Stimulated activated CD8-positive, alpha-beta memory T cell treated with anti-CD3 and anti-CD28 coated beads, Interleukin-12 subunit alpha, Interleukin-12 subunit beta, amount 100 ng/mL, for 24 hours (primary cell): ENCODE data around the gene TNC.
"Not testable (repeated sequence)": the region's sequence is repeated elsewhere in the genome, so short reads cannot be mapped to it uniquely, and the experiment has no call there.

Source experiments
- DNase-seq: peaks from one replicate; pipeline ENCODE4 v3.0.0-alpha.2; 2020; ENCODE audit errors: extremely low read depth

Gene TNC

GRCh38 chr9:115135821-115136778 is 18.1 kb upstream of the TNC start:
- no peak for DNase-seq

- DNase-seq, result no peak
Measured at GRCh38 chr9:115134941-115135340, 17.0 kb upstream of the TNC start.

DNA sequence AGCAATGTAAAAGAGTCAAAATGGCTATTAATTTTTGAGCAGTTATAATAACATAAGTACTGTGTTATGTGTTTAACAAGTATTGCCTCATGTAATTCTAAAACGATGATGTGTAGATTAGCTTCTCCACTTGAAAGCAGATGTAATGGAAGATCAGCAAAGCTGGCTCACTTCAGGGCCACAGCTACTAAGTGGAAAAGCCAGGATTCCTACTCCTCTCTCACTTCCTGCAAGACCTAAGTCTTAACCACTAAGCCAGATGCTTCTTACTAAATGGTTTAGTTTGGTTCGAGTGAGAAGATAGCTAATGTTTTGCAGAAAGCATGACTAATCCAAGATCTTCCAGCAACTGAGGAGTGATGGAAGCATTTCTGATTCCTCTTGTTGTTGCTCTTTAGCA is 15.7 kb upstream of the TNC start:
- DNase-seq, result no peak

DNA sequence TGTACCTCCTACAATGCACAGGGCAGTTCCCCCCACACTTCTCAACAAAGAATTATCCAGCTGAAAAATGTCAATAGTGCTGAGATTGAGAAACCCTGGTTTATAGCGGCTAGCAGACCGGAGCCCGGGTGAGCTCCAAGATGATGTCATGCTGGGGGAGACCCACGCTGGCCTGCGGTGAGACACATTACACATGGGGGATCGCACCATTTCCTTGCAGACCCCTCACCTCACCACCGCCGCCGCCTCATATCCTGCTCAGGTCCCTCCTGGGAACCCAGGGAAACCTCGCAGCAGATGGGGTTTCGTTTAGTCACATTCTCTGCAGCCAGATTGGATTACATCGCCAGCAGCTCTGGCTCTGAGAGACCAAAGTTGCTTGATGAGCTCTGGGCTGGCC is 14.7 kb upstream of the TNC start:
- DNase-seq, result no peak

DNA sequence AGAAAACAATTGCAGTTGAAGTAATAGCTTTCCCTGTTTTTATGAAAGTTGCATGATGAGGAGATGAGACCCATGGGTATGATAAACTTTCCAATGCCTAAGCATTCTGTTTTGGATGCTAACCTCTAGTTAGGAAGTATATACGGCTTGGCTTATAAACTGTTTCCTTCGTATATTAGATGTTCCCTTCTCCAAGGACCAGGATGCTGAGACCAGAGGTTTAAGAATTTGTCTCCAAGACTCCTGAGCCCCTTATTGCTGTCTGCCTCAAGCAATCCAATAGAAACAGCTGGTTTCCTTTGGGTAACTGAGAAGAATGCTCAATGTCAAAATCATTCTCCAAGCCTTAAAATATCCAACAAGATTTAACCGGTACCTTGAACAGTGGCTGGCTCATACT is 12.2 kb upstream of the TNC start:
- no peak for DNase-seq

- DNase-seq, result not testable (repeated sequence)
Measured at GRCh38 chr9:115128726-115129125, 10.8 kb upstream of the TNC start.

DNA sequence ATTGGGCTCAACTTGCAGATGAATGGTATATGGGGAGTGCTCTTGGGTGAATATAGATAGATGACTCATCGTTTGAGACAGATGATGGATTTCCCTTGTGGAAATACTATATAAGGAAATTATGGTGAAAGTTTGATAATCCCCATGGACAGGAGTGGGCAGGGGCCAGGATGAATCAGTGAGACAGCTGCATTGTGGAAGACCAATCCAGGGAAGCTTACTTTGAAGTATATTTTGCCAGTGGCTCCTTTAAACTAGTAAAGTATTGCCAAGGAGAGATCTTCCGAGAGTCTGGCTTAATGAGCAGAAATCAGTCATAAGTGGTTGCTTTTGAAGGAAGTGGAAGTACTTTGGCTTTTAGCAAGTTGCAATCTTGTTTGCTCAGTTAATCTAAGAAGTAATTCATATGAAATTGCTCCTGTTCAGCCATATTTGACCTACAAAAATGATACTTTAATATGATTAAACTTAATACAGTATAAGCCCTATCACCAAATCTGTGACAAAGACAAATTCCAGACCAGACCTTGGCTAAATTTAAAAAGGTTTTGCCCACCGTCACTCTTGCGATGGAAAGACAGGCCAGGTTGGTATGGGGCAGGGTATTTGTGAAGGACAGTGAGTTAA is 9.3 kb upstream of the TNC start:
- no peak for DNase-seq

DNA sequence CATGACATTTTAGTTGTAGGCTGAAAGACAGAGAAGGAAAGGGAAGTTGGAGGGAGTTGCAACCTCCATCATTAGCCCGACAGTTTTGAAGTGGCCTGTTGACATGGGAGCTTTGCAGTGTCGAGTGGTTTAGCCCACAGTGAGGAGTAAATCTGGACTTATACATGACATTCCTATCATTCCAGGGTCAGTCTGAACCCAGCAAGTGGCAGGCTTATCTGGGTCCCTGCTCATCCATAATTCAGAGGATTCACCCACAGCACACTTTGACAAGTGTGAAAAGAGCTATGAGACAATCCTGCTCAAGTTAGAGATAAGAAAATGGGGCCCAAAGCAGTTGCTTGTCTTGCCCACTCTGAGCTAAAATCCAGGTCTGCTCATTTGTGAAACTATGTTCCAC is 8.4 kb upstream of the TNC start:
- DNase-seq, result no peak

DNA sequence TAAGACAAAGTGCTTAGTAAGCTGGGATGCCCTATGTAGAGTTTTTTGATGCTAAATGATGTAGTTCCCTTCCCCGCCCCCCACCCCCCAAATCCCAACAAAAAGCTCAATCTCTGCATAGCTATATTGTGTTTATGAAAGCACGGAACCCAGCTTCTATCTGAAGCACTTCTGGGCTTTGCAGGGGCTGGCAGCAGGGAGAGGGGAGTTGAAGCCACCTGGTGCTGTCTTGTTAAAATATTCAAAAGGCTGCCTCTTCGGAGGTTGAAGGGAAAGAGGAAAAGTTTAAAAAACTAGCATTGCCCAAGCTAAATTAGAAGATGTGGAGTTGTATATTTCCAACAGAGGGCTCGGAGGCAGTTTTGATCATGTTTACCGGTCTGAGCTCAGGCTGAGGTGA is 5.0 kb upstream of the TNC start:
- DNase-seq, result no peak

DNA sequence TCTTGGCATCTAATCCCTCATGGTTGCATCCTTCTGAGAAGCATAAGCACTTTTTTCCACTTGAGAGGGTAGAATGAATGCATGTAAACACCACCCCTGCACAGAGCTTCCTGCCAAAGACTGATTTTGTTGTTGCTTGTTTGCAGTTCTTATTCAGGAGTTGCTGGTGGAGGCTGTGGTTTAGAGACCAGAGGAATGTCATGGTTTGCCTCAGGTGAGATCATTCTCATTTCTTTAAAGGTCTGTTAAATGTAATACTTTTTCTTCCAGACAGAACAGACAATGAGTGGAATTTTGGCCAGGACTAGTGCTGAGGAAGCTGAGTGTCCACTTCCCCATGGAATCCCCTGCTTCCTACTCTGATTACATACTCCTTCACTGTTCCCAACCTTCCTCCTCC is 3.2 kb upstream of the TNC start:
- no peak for DNase-seq

DNA sequence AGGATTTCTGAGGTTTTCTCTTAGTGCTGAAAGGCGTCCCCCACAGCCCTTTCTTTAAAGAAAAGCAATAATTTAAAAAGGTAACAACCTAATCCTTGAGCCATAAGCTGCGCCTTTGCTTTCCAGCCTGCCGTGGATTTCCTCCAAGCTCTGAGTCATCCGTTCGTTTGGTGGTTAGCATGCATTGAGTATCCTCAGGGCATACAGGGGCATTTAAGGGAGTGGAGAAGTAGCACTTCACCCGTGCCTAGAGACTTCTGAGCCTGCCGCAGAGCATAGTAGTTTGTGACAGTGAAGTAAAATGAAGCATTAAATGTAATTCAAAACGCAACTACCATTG is 892 bp upstream of the TNC start:
- no peak for DNase-seq

DNA sequence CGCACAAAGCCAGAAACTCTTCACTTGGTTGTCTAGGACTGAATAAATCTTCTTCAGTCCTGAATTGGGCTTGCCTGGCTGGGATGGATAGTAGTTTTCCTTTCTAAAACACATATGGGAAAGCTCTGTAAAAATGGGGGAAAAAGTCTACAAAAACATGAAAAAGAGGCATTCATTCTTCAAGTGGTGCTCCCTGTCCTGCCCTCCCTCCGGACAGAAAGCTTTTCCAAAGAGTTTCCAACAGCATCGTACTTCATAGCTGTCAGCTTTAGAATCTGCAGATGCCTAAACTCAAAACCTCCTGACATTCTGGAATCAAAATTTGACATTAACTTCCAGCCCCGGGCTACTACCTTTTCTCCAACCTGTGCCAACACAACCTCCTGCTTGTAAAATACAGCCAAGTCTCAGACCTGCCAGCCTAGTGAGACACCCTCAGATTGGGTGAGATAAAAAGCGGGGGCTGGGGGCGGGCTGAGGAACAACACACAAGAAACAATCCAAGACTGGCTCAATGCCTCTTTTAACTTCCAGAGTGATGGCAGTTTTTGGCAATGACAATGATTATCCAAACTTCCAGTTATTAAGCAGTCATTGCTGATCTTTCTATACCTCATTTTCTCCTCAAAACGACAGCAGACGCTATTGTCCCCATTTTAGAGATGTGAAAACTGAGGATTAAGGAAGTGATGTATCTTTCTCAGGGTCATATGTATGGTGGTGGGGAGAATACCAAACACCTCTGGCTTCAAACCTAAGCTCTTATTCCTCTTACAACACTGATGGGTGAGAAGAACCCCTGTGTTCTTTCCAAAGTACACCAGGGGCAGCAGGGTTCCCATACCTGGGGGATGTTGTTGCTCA is 1.3 kb downstream of the TNC start:
- DNase-seq, result no peak

DNA sequence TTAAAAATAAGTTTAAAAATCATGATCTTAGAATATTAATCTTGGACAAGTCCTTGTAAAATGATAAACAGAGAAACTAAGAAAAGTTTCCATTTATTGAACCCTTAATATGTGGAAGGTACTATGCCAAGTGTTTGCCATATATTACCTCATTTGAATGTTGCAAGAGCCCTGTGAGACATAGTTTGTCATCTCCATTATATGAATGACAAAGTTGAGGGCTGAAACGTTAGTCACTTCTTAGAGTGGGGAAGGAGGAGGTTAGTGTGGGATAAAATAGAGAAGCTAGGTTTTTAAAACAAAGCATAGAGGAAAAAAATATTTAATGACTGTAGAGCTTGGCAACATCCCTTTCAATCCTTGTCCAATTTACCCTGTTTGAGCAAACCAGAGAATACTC is 2.0 kb downstream of the TNC start:
- no peak for DNase-seq

- DNase-seq, result no peak
Measured at GRCh38 chr9:115115117-115115880, 2.7 kb downstream of the TNC start.

- no peak for DNase-seq
Measured at GRCh38 chr9:115114546-115114945, 3.4 kb downstream of the TNC start.

DNA sequence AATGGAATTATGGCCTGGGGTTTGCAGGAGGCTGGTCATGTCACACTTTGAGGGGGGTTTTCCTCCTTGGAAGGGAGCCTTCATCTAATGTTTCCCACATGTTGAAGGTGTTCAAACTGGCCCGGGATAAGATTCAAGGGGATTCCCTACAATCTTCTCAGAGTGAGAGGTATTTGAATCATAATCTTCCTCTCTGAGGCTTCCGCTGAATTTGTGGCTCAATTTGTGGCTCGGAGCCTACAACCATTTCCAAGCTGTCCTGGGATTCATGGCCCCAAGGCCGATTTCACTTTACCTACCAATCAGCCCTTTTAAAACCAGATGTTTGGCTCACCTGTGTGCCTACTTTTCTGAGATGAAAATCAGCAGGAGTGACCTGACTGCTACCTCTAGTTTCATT is 3.9 kb downstream of the TNC start:
- DNase-seq, result no peak

- no peak for DNase-seq
Measured at GRCh38 chr9:115111874-115112273, 6.1 kb downstream of the TNC start.

DNA sequence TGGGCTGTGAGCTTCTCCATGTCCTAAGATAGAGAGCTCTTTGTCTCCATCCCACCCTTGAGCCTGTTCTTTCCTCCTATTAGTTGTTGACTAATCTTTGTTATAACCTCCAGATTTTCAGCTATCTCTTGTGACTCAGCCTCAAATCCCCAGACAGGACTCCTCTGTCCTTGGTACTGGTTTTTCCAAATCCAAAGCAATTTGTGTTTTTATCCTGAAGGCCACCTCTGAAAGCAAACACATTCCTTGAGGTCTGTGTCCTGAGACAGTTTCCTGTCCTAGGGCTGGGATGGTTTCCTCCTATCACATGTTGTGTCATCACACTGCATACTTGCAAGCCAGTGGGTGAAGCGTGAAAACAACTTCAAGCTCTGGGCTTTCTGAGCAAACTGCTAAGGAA is 8.5 kb downstream of the TNC start:
- no peak for DNase-seq

DNA sequence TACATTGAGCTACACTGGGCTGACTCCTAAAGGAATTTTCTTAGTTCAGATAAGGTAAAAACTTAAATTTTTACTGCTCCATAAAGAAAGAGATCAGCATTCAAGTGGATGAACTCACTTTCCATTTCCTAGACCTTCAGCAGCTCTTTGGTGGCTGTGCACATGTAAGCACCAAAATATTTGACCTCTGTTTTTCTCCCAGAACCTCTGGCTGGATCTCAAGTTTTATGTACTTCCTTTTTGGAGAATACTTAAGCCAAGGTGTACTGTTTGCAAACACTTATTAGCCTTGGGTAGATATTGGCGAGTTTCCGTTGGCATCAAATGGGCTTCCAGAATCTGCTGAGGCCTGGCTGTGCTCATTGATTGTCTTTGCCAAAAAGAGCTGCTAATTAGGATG is 10.3 kb downstream of the TNC start:
- DNase-seq, result no peak

GRCh38 chr9:115106642-115107041 is 11.3 kb downstream of the TNC start:
- DNase-seq, result no peak

GRCh38 chr9:115106001-115106400 is 12.0 kb downstream of the TNC start:
- no peak for DNase-seq

DNA sequence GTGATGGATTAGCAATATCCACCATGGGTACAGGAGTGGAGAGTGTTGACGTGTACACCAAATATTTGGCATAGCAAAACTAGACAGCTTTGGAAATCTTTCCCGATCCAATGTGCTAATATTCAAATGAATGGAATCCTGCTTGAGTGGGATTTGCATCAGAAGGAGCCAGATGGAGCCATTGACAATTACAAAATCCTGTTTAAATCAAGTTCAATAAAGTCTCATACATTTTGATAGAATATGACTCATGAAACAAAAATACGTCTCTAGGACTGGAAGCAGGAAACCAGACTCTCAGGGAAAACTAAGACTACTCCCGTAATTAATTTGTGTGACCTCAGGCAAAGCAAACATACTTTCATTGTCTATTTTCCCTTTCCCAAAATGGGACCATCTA is 13.0 kb downstream of the TNC start:
- DNase-seq, result no peak
